PC-3 (cell line): ENCODE results near the gene ZER1. TPM values are rescaled to one million over a fixed set of nuclear protein-coding genes. Genes with fewer than 3 reads are reported as not detected.

Source experiments
- ATAC-seq: fragments of 200-7000 bp; cut with Tn5 transposase; 2 replicates; pipeline ENCODE4 v1.9.1; 2020; ENCODE audit warnings: mild to moderate bottlenecking, moderate library complexity
- BruUV-seq: library from RNA; stranded (reverse); fragments of 400-500 nt; replicated peaks from 2 replicates; lab custom pipeline; 2021; lab: Mats Ljungman, UMichigan
- CTCF ChIA-PET: fragments of 300-600 bp; sonication (Branson Sonifier 250); formaldehyde crosslinking; loops from one replicate; lab custom pipeline; 2022; ENCODE audit warnings: antibody characterized with exemption; lab: Charles Lee
- POLR2A ChIA-PET: fragments of 300-600 bp; sonication (Branson Sonifier 250); formaldehyde crosslinking; loops from one replicate; lab custom pipeline; 2022; ENCODE audit warnings: antibody characterized with exemption; ENCODE audit not compliant: unreplicated experiment; lab: Charles Lee
- DNase-seq: peaks from one replicate; pipeline ENCODE4 v3.0.0-alpha.2; 2015
- H2AFZ ChIP-seq: fragments of 300-600 bp; sonication (generic); 2 replicates; pipeline ENCODE4 v1.6.0; 2016; ENCODE audit warnings: antibody characterized with exemption, low read length
- H3F3A ChIP-seq: fragments of 300-600 bp; sonication (generic); one replicate; pipeline ENCODE4 v1.6.0; 2017; ENCODE audit warnings: antibody characterized with exemption, low read length, control low read depth, mild to moderate bottlenecking; ENCODE audit not compliant: unreplicated experiment
- H3K27ac ChIP-seq: fragments of 300-600 bp; sonication (generic); 2 replicates; pipeline ENCODE4 v1.5.1; 2016; ENCODE audit warnings: mild to moderate bottlenecking, low read length
- H3K27me3 ChIP-seq: fragments of 300-600 bp; sonication (generic); 2 replicates; pipeline ENCODE4 v1.6.1; 2016; ENCODE audit warnings: low read length, mixed read lengths
- H3K36me3 ChIP-seq: fragments of 300-600 bp; sonication (generic); 2 replicates; pipeline ENCODE4 v1.6.1; 2016; ENCODE audit warnings: low read depth, mixed run types, low read length, mixed read lengths
- H3K4me1 ChIP-seq: fragments of 300-600 bp; sonication (generic); 2 replicates; pipeline ENCODE4 v1.5.1; 2016; ENCODE audit warnings: low read length; ENCODE audit not compliant: insufficient read depth
- H3K4me2 ChIP-seq: fragments of 300-600 bp; sonication (generic); 2 replicates; pipeline ENCODE4 v1.6.0; 2016; ENCODE audit warnings: low read length
- H3K4me3 ChIP-seq: fragments of 300-600 bp; sonication (generic); 2 replicates; pipeline ENCODE4 v1.5.1; 2016; ENCODE audit warnings: mild to moderate bottlenecking, low read length, mixed read lengths
- H3K79me2 ChIP-seq: fragments of 300-600 bp; sonication (generic); 2 replicates; pipeline ENCODE4 v1.6.1; 2017; ENCODE audit warnings: low read length, mixed read lengths
- H3K9ac ChIP-seq: fragments of 300-600 bp; sonication (generic); 2 replicates; pipeline ENCODE4 v1.6.0; 2016; ENCODE audit warnings: mild to moderate bottlenecking, low read length
- H3K9me2 ChIP-seq: fragments of 300-600 bp; sonication (generic); replicated peaks from 2 replicates; pipeline ENCODE4 v1.6.1; 2016; ENCODE audit warnings: mixed run types, low read length, mixed read lengths
- H3K9me3 ChIP-seq: fragments of 300-600 bp; sonication (generic); 2 replicates; pipeline ENCODE4 v1.6.1; 2016; ENCODE audit warnings: low read length, mixed read lengths
- H4K20me1 ChIP-seq: fragments of 300-600 bp; sonication (generic); 2 replicates; pipeline ENCODE4 v1.6.1; 2016; ENCODE audit warnings: low read length, mixed read lengths
- CTCF ChIP-seq: fragments of 300-600 bp; sonication (generic); conservative IDR thresholded peaks from 2 replicates; pipeline ENCODE4 v1.5.1; 2017; ENCODE audit warnings: antibody characterized with exemption, low read depth, mild to moderate bottlenecking, low read length
- EZH2 ChIP-seq: fragments of 300-600 bp; sonication (generic); IDR thresholded peaks from one replicate; pipeline ENCODE4 v1.6.1; 2017; ENCODE audit warnings: antibody characterized with exemption, mild to moderate bottlenecking, low read length; ENCODE audit not compliant: unreplicated experiment
- EZH2phosphoT487 ChIP-seq: fragments of 300-600 bp; sonication (generic); IDR thresholded peaks from 2 replicates; pipeline ENCODE4 v1.6.1; 2018; ENCODE audit warnings: mild to moderate bottlenecking, antibody characterized with exemption, low read length, borderline replicate concordance
- intact Hi-C: fragments of 100-400 bp; cut with micrococcal nuclease; formaldehyde crosslinking; loops from 2 replicates; pipeline ENCODE4 v1.9.0; 2023
- total RNA-seq: library from RNA; depleted of rRNA; stranded (reverse); fragments of >200 nt; gene quantifications from 2 replicates; pipeline ENCODE4 v1.2.3, GENCODE V29; 2014

The ZER1 gene
- total RNA-seq, 1 experiment from 2014 or later, result 20.6 TPM

- Histone ChIP-seq H3F3A (no peaks in the 10 kb centered on the region), H3K27me3 (no peaks in the 10 kb centered on the region), H3K4me3 (peak overlapping the region; percentile 87), H2AFZ (peak overlapping the region; percentile 70; the same call in 1 of the 2 replicates), H3K9ac (peak overlapping the region; percentile 71; the same call in 1 of the 2 replicates), H3K9me2 (no peaks in the 10 kb centered on the region), H3K9me3 (no peaks in the 10 kb centered on the region), H3K27ac (no peak overlapping the region), H3K4me1 (peaks cover 5% of the 10 kb centered on the region; the same call in 1 of the 2 replicates), H3K4me2 (peak overlapping the region; percentile 96), H3K79me2 (peaks cover 13% of the 10 kb centered on the region), H4K20me1 (no peaks in the 10 kb centered on the region), H3K36me3 (no peaks in the 10 kb centered on the region)
- intact Hi-C loops, result no loop called here
- DNase-seq (no peak), ATAC-seq (no peak)
- TF ChIP-seq EZH2 (no peak), CTCF (no peak), EZH2phosphoT487 (no peak)
- TSS peak; percentile 51 for BruUV-seq
- ChIA-PET CTCF (no interaction called here), POLR2A (no interaction called here)
These were observed 1.3 kb downstream of the ZER1 start for GRCh38 chr9:128770286-128771030.

GRCh38 chr9:128768606-128769005 lies 3.1 kb downstream of the ZER1 start:
- Histone ChIP-seq H3K4me2 (no peak overlapping the region), H4K20me1 (no peaks in the 10 kb centered on the region), H2AFZ (no peak overlapping the region), H3K36me3 (no peaks in the 10 kb centered on the region), H3F3A (no peaks in the 10 kb centered on the region), H3K9me3 (no peaks in the 10 kb centered on the region), H3K27me3 (no peaks in the 10 kb centered on the region), H3K27ac (no peak overlapping the region), H3K79me2 (peaks cover 13% of the 10 kb centered on the region), H3K9me2 (no peaks in the 10 kb centered on the region), H3K4me1 (peaks cover 5% of the 10 kb centered on the region; the same call in 1 of the 2 replicates), H3K9ac (no peak overlapping the region), H3K4me3 (no peak overlapping the region)
- CTCF ChIA-PET, result no interaction called here
- BruUV-seq, result no TSS peak
- ATAC-seq, result no peak
- POLR2A ChIA-PET, result no interaction called here
- intact Hi-C loops, result no loop called here
- no peak for DNase-seq
- TF ChIP-seq EZH2 (no peak), EZH2phosphoT487 (no peak), CTCF (no peak)

GRCh38 chr9:128765499-128765898 lies 6.2 kb downstream of the ZER1 start:
- POLR2A ChIA-PET, result no interaction called here
- H3K4me1 ChIP-seq, result peaks cover 2% of the 10 kb centered on the region; the same call in 1 of the 2 replicates
- no peaks in the 10 kb centered on the region for H3K9me2 ChIP-seq
- no peak overlapping the region for H3K9ac ChIP-seq
- DNase-seq, result no peak
- H3K27me3 ChIP-seq, result no peaks in the 10 kb centered on the region
- no peak overlapping the region for H2AFZ ChIP-seq
- H3K79me2 ChIP-seq, result peaks cover 6% of the 10 kb centered on the region
- H3K9me3 ChIP-seq, result no peaks in the 10 kb centered on the region
- BruUV-seq, result no TSS peak
- TF ChIP-seq CTCF (no peak), EZH2 (no peak), EZH2phosphoT487 (no peak)
- CTCF ChIA-PET, result no interaction called here
- H3K4me2 ChIP-seq, result no peak overlapping the region
- no peak overlapping the region for H3K27ac ChIP-seq
- H3K4me3 ChIP-seq, result no peak overlapping the region
- H4K20me1 ChIP-seq, result no peaks in the 10 kb centered on the region
- H3K36me3 ChIP-seq, result no peaks in the 10 kb centered on the region
- ATAC-seq, result no peak
- intact Hi-C loops, result no loop called here
- no peaks in the 10 kb centered on the region for H3F3A ChIP-seq
